GM19023 (cell line): Measurements from ENCODE around the gene GPR108.
"Not testable (repeated sequence)": the region's sequence is repeated elsewhere in the genome, so short reads cannot be mapped to it uniquely, and the experiment has no call there.

Source experiments
- ATAC-seq: cut with Tn5 transposase; IDR thresholded peaks from one replicate; pipeline ENCODE4 v1.9.1; 2021; ENCODE audit warnings: mild to moderate bottlenecking, moderate library complexity; ENCODE audit not compliant: unreplicated experiment

The GPR108 gene

DNA sequence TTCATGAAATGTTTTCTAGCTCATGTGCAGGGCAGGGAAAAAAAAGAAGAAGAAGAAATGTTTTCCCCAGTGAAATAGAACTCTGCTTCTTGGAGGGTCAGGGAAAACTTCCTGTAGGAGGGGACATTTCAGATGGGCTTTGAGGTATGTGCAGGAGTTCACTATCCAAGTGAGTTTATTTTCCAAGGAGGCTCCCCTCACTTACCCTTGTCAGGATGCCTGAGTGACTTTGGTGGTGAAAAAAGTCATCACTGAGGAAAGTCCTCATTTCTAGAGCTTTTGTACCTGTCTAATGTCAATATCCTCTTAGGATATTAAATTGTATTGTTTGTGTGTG lies 16.3 kb downstream of the GPR108 start:
- no peak for ATAC-seq

DNA sequence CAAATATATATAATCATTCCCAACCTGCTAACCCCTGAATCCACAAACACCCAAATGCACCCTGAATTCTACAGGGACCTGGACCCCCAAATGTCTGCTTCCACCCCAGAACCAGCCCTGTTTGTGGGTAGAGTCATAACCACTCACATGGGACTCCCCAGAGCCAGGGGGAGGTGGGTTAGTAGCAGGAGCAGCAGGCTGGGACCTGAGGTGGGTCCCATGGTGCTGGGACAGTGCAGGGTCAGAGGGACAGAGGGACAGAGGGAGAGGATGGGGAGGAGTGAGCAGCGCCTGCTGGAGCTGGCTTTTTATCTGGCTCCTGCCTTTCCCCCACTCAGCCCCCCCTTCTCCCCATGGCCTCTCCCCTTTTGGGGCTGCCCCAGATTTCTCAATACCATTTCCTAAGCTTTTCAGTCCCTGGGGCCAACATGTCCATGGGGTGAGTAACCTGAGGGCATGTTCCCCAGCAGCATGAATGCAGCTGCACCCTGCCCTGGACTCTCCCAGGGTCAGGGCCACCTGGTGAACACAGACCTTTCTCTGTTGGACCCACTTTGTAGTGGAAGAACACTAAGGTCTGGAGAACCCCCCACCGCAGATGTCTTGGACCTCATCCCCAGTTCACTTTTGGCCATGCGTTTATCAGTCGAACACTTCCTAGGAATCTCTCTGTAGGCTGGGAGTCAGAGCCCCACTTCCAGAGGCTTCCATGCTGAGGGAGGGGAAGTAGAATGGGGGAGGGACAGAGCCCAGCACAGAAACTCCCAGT lies 16.8 kb downstream of the GPR108 start, which contains the start of gene C3:
Gene C3 (minus strand): TSS at position 282 of the 769 bp plus-strand sequence. CDS start 61 bp downstream, at position 221.
- ATAC-seq = no peak

DNA sequence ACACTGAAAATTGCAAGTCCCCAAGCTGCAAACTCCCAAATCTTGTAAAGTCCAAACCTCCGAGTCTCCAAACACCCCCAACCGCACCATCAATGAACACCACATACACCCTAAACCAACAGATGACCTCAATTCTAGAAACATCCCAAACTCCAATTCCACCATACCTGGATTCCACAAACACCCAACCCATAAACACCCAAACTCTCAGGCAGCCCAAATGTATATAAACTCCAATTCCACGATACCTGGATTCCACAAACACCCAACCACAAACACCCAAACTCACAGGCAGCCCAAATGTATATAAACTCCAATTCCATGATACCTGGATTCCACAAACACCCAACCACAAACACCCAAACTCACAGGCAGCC lies 17.4 kb downstream of the GPR108 start:
- no peak for ATAC-seq

DNA sequence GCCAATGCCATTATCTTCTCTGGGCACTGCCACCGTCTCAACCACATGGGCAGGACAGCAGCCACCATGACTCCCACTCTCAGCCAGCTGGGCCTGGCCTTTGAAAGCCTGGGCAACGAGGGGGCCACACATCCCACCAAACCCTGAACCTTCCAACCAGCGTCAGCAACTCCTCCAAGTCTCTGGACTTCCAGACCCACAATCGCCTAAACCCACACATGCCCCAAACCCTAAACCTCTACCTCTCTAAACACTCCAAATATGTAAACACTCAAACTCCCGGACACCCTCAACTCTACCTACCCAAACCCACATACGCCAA lies 17.9 kb downstream of the GPR108 start:
- no peak for ATAC-seq

DNA sequence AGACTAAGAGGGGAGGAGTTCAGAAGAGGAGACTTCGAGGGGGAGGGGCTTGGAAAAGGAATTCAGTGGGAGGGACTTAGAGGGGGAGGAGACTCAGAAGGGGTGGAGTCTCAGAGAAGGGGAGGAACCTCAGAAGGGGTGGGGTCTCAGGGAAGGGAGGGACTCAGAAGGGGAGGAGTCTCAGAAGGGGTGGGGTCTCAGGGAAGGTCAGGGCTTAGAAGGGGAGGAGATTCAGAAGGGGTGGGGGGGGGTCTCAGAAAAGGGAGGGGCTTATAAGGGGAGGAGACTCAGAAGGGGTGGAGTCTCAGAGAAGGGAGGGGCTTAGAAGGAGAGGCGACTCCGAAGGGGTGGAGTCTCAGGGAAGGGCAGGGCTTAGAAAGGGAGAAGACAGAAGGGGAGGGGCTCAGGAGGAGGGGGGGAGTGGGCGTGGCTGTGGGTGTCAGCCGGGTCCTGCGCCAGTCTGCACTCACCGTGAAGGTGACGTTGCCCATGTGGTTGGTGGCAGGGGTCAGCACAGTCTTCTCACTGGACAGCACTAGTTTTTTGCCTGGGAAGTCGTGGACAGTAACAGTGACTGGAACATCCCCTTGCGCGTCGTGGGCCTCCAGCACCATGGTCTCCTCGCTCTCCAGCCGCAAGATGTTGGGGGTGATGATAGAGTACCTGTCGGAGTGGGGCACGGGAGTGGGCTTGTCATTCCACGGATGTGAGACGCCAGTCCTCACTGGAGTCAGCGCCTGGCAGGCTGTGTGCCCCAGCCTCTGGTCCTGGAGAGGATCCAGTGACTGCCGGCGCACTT lies 18.4 kb downstream of the GPR108 start:
- ATAC-seq = no peak

DNA sequence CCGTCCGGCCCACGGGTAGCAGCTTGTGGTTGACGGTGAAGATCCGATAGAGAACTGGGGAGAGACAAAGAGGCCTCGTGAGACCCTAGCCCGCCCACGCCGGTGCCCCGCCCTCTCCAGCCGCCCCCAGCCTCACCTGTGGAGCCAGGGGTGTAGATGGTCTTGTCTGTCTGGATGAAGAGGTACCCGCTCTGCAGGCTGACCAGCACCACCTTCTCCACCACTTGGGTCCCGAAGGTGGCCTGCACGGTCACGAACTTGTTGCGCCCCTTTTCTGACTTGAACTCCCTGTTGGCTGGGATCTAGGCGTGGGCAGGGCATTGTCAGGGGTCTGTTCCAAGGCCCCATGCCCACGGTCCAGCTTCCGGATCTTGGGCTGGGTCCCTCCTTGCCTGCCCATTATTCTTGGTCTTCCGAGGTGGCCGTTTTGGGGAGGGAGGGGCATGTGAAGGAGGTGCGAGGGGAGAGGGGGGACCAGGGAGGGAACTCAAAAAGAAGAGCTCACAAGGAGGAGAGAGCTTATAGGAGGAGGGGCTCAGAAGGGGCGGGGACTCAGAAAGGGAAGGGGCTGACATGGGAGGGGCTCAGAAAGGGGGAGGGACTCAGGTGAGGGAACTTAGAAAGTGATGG lies 19.2 kb downstream of the GPR108 start:
- no peak for ATAC-seq

DNA sequence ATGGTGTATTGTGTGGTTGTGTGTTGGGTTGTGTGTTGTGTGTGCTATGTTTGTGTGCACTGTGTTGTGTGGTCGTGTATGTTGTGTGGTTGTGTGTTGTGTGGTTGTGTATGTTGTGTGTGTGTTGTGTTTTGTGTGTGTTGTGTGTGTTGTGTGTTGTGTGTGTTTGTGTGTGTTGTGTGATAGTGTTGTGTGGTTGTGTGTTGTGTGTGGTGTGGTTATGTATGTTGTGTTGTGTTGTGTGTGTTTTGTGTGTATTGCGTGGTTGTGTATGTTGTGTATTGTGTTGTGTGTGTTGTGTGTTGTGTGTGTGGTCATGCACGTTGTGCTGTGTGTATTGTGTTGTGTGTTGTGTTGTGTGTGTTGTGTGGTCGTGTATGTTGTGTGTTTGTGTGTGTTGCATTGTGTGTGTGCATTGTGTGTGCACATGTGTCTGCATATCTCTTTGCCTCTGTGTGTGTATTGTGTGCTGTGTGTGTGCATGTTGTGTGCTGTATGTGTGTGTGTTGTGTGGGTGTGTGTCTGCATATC lies 19.9 kb downstream of the GPR108 start:
- no peak for ATAC-seq

DNA sequence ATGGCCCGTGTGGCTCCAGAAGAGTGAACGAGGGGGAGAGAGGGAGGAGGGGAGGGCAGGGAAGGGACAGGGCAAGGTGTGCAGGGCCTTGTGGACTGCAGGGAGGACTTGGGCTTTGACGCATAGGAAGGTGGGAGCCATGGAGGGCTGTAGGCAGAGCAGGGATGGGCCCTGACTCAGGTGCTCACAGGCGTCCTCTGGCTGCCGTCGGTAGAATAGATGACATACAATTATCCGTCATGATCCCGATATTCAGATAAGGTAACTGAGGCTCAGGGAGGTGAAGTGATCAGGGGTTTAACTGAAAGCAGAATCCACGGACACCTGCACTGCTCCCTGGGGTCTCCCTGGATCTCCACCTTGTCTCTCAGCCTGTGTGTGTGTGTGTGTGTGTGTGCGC lies 20.3 kb downstream of the GPR108 start:
- no peak for ATAC-seq

DNA sequence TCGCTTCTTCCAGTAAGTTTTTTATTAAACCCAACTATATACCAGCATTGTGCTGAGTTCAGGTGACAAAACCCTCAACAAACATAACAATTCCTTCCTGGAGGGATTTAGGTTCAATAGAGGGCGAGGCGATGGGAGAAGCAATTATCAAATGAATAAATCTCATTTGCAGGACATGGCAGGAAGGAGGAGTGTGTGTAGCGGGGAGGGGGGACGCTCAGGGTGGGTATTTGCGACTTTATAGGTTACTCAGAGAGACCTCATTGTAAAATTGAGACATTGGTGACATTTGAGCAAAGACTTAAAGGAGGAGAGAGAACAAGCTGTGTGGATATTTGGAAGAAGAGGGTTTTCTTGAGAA lies 20.8 kb downstream of the GPR108 start:
- ATAC-seq = no peak

DNA sequence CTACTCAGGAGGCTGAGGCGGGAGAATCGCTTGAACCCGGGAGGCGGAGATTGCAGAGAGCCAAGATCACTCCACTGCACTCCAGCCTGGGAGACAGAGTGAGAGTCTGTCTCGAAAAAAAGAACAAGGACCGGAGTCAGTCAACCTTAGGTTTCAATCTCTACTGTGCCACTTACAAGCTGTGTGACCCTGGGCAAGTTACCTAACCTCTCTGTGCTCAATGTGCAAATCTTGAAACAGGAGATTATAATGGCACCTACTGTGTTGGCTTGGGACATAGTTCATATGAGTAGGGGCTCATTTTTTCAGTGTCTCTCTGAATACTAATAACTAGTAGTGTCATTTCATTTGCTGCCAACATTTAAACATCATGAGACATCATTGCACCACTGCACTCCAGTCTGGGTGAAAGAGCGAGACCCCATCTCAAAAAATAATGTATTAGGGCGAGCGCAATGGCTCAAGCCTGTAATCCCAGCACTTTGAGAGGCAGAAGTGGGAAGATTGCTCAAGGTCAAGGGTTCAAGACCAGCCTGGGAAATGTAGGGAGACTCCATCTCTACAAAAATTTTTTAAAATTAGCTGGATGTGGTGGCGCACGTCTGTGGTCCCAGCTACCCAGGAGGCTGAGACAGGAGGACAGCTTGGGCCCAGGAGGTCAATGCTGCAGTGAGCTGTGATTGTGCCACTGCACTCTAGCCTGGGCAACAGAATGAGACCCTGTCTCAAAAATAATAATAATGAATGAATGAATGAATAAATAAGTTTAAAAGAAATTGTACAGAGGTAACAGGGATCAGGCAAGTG lies 22.4 kb downstream of the GPR108 start:
- no peak for ATAC-seq

DNA sequence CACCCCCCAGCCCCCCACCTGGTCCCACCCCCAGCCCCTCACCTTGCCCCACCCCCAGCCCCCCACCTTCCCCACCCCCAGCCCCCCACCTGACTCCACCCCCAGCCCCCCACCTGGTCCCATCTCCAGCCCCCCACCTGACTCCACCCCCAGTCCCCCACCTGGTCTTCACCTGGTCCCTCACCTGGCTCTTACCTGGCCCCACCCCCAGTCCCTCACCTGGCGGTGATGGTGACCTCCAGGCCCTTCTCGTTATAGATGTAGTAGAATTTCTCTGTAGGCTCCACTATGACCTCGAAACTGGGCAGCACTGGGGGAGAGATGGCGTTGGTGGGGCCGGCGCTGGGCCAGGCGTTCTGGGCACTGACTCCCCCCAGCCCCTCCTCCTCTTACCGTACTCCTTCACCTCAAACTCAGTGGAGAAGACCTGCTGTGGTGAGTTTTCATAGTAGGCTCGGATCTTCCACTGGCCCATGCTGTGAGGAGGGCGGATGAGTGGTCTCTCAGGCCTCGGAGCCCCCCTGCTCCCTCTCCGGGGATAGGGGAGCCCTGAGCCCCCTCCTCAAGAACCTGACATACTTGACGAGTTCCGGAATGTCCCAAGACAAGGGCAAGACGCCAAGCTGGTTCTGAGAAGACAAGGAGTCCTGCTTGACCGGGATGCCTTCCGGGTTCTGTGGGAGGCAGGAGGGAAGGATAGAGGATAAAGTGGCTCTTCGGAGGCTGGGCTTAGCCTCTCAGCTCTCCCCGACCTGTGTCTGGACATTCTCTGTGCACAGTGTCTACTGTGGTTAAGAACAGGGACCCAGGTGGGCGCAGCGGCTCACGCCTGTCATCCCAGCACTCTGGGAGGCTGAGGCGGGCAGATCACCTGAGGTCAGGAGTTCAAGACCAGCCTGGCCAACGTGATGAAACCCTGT lies 23.3 kb downstream of the GPR108 start:
- no peak for ATAC-seq

DNA sequence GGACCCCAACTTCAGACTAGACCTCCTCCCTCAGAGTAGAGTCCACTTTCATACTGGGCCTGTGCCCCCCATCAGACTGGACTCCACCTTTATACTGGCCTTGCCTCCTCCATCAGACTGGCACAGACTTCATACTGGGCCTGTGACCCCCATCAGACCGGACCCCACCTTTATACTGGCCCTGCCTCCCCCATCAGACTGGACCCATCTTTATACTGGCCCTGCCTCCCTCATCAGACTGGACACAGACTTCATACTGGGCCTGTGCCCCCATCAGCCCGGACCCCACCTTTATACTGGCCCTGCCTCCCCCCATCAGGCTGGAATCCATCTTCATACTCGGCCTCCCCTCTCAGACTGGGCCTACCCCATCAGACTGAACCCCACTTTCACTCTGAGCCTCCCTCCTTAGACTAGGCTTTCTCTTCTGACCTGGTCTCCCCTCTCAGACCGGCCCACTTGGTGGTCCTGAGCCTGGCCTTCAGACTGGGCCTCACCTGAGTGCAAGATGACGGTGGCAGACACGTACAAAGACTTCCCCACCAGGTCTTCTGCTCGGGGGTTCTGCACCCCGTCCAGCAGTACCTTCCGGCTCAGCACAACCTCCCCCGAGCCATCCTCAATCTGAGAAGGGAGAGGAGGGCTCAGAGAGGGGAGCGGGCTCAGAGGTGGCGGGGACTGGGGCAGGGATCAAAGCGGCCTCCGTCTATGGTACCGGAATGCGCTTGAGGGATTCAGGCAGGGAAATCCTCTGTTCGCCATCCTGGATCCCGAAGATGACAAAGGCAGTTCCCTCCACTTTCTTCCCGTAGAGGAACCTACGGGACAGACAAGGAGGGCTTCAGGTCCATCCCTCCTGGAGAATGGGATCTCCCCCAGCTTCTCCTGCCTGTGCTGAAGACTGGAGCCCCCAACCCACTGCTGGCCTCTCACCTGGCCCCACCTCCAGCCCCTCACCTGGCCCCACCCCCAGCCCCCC lies 24.4 kb downstream of the GPR108 start:
- ATAC-seq = no peak

DNA sequence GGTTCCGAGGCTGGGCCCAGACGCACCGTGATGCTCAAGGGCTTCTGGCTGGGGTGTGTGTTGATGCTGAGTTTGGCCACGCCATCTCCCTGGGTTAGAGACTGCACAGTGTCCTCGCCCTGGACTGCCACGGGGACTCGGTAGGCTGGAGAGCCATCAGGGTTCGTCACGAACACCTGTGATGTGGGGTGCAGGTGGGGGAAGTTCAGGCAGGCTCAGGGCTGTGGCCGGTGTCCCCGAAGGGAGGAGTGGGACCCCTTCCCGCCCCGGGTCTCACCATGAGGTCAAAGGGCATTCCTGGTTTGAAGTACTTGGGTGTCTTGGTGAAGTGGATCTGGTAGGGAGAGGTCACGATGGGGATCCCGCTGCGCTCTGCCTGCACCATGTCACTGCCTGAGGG lies 25.1 kb downstream of the GPR108 start:
- no peak for ATAC-seq

DNA sequence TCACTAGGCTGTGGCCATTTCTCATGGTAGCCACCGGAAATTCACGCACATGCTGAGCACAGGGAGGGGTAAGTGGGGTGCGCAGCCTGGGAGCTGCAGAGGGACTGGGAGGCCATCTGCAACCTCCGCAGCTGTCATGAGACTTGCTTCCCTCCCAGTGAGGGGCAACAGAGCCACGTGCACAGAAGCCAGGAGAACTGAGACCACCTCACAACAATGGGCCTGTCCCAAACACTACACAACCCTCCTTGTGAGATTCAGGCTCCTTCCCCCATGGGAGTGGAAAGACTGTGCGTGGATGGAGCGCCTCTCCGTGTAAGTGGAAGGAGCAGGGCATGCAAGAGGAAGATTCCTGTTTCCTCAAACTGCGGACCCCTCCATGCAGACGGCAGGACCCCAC lies 25.8 kb downstream of the GPR108 start:
- no peak for ATAC-seq

DNA sequence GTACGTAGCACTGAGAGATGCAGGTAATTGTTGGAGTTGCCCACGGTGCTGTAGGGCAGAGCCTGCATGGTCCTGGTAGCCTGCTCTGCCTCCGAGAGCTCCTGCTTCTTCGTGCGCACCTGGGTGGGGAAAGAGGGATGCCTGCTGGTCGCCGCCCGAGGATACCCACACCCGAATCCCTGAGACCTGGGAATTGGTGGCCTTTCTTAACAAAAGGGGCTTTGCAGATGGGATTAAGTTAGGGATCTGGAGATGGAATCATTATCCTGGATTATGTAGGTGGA lies 26.4 kb downstream of the GPR108 start:
- ATAC-seq = no peak

DNA sequence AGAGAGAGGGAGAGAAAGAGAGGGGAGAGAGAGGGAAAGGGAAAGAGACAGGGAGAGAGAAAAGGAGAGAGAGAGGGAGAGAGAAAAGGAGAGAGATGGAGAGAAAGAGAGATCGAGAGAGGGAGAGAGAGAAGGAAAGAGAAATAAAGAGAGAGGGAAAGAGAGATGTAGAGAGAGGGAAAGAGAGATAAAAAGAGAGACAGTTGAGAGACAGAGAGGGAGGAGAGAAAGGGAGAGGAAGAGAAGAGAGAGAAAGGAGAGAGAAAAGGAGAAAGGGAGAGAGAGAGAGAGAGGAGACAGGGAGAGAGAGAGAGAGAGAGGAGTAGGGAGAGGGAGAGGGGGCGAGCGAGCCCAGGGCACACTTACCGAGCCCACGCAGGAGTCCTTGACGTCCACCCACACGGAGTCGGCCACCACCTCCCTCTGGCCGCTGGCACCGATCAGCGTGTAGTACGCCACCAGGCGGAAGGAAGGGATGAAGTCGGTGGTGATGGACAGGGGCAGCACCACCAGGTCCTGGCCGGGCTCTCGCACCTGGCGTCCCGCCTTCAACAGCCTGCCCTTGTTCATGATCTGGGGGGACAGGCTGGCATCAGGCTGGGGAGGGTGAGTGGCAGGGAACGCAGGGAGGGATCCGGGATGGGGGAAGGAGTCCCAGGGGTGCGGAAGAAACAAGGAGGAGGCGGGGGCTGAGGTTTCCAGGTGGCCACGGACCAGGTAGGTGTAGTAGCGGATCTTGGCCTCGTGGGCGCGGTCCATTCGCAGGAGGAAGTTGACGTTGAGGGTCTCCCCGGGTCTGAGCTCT lies 26.9 kb downstream of the GPR108 start:
- no peak for ATAC-seq

DNA sequence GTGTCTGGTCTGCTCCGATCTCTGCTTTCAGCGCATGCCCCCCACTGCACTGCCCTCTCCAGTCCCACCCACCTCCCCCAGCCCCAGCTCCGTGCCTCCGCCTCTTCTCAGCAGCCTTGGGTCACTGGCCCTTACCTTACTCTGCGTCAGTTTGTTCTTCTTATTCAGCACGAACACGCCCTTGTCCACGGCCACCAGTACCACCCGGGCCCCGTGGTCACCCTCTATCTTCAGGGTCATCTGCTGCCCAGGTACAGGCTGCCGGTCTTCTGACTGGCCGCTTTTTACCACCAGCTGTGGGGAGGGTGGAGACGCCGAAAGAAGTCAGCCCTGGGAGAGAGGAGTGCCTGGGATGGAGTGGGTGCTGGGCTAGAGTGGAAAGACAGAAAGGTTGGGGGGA lies 27.8 kb downstream of the GPR108 start:
- no peak for ATAC-seq

DNA sequence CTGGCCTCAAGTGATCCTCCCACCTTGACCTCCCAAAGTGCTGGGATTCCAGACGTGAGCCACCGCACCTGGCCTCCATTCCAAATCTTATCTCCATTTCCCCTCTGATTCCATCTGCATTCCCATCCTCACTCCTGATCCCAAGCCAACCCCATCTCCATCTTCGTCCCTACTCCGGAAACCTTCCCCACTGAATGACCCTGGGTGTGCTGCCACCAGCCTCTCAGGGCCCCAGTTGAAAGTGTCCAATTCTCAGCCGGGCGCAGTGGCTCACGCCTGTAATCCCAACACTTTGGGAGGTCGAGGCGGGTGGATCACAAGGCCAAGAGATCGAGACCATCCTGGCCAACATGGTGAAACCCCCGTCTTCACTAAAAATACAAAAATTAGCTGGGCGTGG lies 28.5 kb downstream of the GPR108 start:
- ATAC-seq = not testable (repeated sequence)
